K562 (cell line): ENCODE data around the gene HOXD12. TPM values are rescaled to one million over a fixed set of nuclear protein-coding genes. Genes with fewer than 3 reads are reported as not detected.

Source experiments
- HDAC6 ChIP-seq: IDR thresholded peaks from 2 replicates; pipeline ENCODE4 v1.6.1; 2012; ENCODE audit warnings: low read depth, mild to moderate bottlenecking, control low read depth, inconsistent platforms, low read length, moderate library complexity
- TAF7 ChIP-seq: fragments of 450-650 bp; IDR thresholded peaks from 2 replicates; pipeline ENCODE4 v1.6.1; 2016; ENCODE audit warnings: missing genetic modification characterization, missing compliant biosample characterization
- ZBTB8A ChIP-seq: fragments of 450-650 bp; IDR thresholded peaks from 2 replicates; pipeline ENCODE4 v1.6.1; 2018; ENCODE audit warnings: mild to moderate bottlenecking, moderate library complexity; ENCODE audit not compliant: partially characterized antibody
- ZNF589 ChIP-seq: fragments of 200-800 bp; sonication (Bioruptor generic); IDR thresholded peaks from 2 replicates; pipeline ENCODE4 v1.6.1; 2016; ENCODE audit warnings: low read depth, missing genetic modification characterization, missing compliant biosample characterization
- ZNF740 ChIP-seq, 3 experiments: fragments of 200-800 bp in 1 of 3; sonication (Bioruptor generic) in 1 of 3; sonication (generic) in 1 of 3; formaldehyde crosslinking in 1 of 3; IDR thresholded peaks; 2 replicates each; pipeline versions ENCODE4 v1.6.1 to v1.8.0; 2016 to 2022; ENCODE audit warnings: mild to moderate bottlenecking in 2 of 3, missing compliant biosample characterization in 2 of 3, missing genetic modification characterization in 2 of 3, missing genetic modification reagents in 1 of 3
- ZSCAN29 ChIP-seq: fragments of 450-650 bp; IDR thresholded peaks from 2 replicates; pipeline ENCODE4 v1.6.1; 2017
- polyA plus RNA-seq, 8 experiments: library from polyadenylated mRNA; depleted of rRNA in 4 of 8; stranded (reverse) in 5 of 8; unstranded in 3 of 8; fragments of >200 nt; fragmentation: Nextera tagmentation in 2 of 8; fragmentation: Illumina TruSeq in 1 of 8; extraction: Ambion mirVana in 2 of 8; extraction: Trizol in 1 of 8; gene quantifications; 2 replicates each; pipeline versions ENCODE4 v1.2.1 to v1.2.3, GENCODE V29; 2011 to 2014; ENCODE audit warnings: inconsistent platforms in 1 of 8, missing spikeins in 1 of 8
- total RNA-seq, 7 experiments: library from RNA; depleted of rRNA in 6 of 7; stranded (reverse); fragments of >200 nt in 6 of 7; fragmentation: Illumina TruSeq in 2 of 7; extraction: Trizol in 2 of 7; gene quantifications; 2 replicates each; pipeline versions ENCODE4 v1.2.1 to v1.2.3, GENCODE V29; 2011 to 2021; ENCODE audit warnings: low replicate concordance in 1 of 7
- TF ChIP-seq, protein P1 (sequence below), 2 experiments: fragments of 450-650 bp; formaldehyde crosslinking in 1 of 2; IDR thresholded peaks; 2 replicates each; pipeline versions ENCODE4 v1.4.0 to v1.6.1; 2014 to 2020; ENCODE audit warnings: mild to moderate bottlenecking in 2 of 2, borderline replicate concordance in 1 of 2, low read depth in 1 of 2
- TF ChIP-seq, protein P2 (sequence below): fragments of 250-450 bp; sonication (Bioruptor Pico); IDR thresholded peaks from 2 replicates; pipeline ENCODE4 v1.4.0; 2020
- TF ChIP-seq, protein P3 (sequence below): fragments of 450-650 bp; IDR thresholded peaks from 2 replicates; pipeline ENCODE4 v1.6.1; 2017; ENCODE audit warnings: antibody characterized with exemption
- TF ChIP-seq, protein P4 (sequence below): sonication (generic); formaldehyde crosslinking; IDR thresholded peaks from 2 replicates; pipeline ENCODE4 v1.8.0; 2022; ENCODE audit warnings: missing genetic modification reagents, mild to moderate bottlenecking, moderate library complexity, borderline replicate concordance

The HOXD12 gene
- total and polyA plus RNA-seq, 9 of the 15 experiments (the other 6 are each of a cell fraction or from before 2014, with no cell fraction given), result not detected

DNA sequence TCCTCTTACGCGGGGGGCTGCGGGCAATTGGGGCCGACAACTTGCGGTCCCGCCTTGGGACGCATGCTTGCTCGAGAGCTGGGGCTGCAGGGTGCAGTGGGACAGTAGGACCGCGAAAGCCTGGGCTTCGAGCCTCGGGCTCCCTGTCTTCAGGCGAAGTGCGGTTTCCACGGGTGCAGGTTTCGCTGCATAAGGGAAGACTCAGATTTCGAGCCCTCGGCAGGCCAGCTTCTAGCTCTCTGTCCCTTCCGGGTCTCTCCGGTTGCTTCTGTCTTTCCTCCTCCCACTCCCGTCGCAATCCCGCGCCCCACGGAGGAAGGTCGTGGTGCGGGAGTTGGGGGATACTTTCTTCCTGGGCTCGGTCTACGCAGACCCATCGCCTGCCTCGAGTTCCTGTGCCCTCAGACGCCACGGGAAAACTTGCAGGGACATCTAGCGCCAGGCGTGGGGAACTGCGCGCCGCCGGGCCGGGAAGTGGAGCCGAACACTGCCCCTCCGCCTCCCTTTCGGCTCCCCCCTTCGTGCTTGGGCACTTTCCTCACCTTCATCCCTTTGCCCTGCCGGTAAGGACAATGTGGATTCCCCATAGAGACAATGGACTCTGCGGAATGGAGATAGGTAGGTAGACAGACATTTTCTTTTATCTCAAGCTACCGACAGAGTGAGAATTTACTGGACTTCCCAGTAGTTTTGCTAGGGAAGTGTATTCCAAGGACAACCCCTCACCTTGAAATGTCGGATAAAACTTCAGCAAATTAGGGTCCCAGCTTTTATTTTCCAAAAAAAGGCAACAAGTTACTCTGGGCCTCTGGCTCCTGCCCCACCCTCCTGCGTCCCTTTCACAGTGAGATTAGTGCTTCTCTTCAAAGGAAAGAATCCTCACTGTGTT lies 11.3 kb upstream of the HOXD12 start (continued):
- TF ChIP-seq, protein P1, sequence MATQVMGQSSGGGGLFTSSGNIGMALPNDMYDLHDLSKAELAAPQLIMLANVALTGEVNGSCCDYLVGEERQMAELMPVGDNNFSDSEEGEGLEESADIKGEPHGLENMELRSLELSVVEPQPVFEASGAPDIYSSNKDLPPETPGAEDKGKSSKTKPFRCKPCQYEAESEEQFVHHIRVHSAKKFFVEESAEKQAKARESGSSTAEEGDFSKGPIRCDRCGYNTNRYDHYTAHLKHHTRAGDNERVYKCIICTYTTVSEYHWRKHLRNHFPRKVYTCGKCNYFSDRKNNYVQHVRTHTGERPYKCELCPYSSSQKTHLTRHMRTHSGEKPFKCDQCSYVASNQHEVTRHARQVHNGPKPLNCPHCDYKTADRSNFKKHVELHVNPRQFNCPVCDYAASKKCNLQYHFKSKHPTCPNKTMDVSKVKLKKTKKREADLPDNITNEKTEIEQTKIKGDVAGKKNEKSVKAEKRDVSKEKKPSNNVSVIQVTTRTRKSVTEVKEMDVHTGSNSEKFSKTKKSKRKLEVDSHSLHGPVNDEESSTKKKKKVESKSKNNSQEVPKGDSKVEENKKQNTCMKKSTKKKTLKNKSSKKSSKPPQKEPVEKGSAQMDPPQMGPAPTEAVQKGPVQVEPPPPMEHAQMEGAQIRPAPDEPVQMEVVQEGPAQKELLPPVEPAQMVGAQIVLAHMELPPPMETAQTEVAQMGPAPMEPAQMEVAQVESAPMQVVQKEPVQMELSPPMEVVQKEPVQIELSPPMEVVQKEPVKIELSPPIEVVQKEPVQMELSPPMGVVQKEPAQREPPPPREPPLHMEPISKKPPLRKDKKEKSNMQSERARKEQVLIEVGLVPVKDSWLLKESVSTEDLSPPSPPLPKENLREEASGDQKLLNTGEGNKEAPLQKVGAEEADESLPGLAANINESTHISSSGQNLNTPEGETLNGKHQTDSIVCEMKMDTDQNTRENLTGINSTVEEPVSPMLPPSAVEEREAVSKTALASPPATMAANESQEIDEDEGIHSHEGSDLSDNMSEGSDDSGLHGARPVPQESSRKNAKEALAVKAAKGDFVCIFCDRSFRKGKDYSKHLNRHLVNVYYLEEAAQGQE (IDR thresholded peaks at IDR 0.05; ENCODE audit: borderline replicate concordance), result peak; percentile 55; the same call in 1 of the 2 replicates
- TF ChIP-seq, protein P1 (CRISPR knock-in tag; IDR thresholded peaks at IDR 0.05; ENCODE audit: low read depth), result no peak
- TF ChIP-seq ZSCAN29, result peak; percentile 95
- TF ChIP-seq, protein P2, sequence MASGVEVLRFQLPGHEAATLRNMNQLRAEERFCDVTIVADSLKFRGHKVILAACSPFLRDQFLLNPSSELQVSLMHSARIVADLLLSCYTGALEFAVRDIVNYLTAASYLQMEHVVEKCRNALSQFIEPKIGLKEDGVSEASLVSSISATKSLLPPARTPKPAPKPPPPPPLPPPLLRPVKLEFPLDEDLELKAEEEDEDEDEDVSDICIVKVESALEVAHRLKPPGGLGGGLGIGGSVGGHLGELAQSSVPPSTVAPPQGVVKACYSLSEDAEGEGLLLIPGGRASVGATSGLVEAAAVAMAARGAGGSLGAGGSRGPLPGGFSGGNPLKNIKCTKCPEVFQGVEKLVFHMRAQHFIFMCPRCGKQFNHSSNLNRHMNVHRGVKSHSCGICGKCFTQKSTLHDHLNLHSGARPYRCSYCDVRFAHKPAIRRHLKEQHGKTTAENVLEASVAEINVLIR (CRISPR knock-in tag), result no peak
- no peak for TF ChIP-seq HDAC6
- TF ChIP-seq ZBTB8A, result no peak
- TF ChIP-seq TAF7 (tag), result no peak
- TF ChIP-seq, protein P3, sequence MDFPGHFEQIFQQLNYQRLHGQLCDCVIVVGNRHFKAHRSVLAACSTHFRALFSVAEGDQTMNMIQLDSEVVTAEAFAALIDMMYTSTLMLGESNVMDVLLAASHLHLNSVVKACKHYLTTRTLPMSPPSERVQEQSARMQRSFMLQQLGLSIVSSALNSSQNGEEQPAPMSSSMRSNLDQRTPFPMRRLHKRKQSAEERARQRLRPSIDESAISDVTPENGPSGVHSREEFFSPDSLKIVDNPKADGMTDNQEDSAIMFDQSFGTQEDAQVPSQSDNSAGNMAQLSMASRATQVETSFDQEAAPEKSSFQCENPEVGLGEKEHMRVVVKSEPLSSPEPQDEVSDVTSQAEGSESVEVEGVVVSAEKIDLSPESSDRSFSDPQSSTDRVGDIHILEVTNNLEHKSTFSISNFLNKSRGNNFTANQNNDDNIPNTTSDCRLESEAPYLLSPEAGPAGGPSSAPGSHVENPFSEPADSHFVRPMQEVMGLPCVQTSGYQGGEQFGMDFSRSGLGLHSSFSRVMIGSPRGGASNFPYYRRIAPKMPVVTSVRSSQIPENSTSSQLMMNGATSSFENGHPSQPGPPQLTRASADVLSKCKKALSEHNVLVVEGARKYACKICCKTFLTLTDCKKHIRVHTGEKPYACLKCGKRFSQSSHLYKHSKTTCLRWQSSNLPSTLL, result no peak
- TF ChIP-seq, protein P4, sequence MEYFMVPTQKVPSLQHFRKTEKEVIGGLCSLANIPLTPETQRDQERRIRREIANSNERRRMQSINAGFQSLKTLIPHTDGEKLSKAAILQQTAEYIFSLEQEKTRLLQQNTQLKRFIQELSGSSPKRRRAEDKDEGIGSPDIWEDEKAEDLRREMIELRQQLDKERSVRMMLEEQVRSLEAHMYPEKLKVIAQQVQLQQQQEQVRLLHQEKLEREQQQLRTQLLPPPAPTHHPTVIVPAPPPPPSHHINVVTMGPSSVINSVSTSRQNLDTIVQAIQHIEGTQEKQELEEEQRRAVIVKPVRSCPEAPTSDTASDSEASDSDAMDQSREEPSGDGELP (CRISPR knock-in tag), result peak; percentile 46; the same call in 1 of the 2 replicates
- TF ChIP-seq ZNF740 (CRISPR knock-in tag; IDR thresholded peaks at IDR 0.05), result no peak
- 0 out of 4 replicates have a peak, but pooled peaks of 1 of the 2 experiments have one; percentile 23 for TF ChIP-seq ZNF740 (tag; IDR thresholded peaks at IDR 0.05)
- no peak for TF ChIP-seq ZNF589 (CRISPR knock-in tag)
